Naive thymus-derived CD4-positive, alpha-beta T cell (primary cell): ENCODE measurements around the gene JMJD1C. TPM values are rescaled to one million over a fixed set of nuclear protein-coding genes. Genes with fewer than 3 reads are reported as not detected.

ENCODE experiments used
- ATAC-seq: fragments of 150-1000 bp; cut with Tn5 transposase; 2 replicates; pipeline ENCODE4 v1.10.0; 2021; ENCODE audit warnings: mild to moderate bottlenecking, moderate library complexity
- CTCF ChIA-PET: fragments of 350-600 bp; sonication (Branson Sonifier 250); formaldehyde crosslinking; loops from one replicate; lab custom pipeline; 2021; ENCODE audit warnings: antibody characterized with exemption; lab: Charles Lee
- POLR2A ChIA-PET: fragments of 350-600 bp; sonication (Branson Sonifier 250); formaldehyde crosslinking; loops from one replicate; lab custom pipeline; 2021; ENCODE audit warnings: antibody characterized with exemption, inconsistent platforms; lab: Charles Lee
- DNase-seq, 9 donors: peaks; one replicate each; pipeline versions ENCODE4 v3.0.0 to v3.0.0-alpha.2; 2020 to 2022; ENCODE audit warnings: mixed read lengths in 1 of 9
- H3K27ac ChIP-seq: one replicate; pipeline ENCODE4 v1.7.0; 2013; ENCODE audit warnings: mild to moderate bottlenecking, low read depth, low read length, moderate library complexity
- H3K27me3 ChIP-seq, 2 donors: one replicate each; pipeline ENCODE4 v1.7.0; 2013; ENCODE audit warnings: low read length in 2 of 2, mild to moderate bottlenecking in 2 of 2, moderate library complexity in 2 of 2; ENCODE audit not compliant: control insufficient read depth in 2 of 2, insufficient read depth in 2 of 2
- H3K36me3 ChIP-seq, 3 experiments: 1 replicate in 2 of 3; 2 replicates in 1 of 3; pipeline ENCODE4 v1.7.0; 2013; ENCODE audit warnings: low read length in 3 of 3, mild to moderate bottlenecking in 3 of 3, moderate library complexity in 1 of 3; ENCODE audit not compliant: insufficient read depth in 3 of 3, control insufficient read depth in 2 of 3
- H3K4me1 ChIP-seq, 2 donors: one replicate each; pipeline ENCODE4 v1.7.0; 2013; ENCODE audit warnings: low read length in 2 of 2, mild to moderate bottlenecking in 2 of 2, moderate library complexity in 1 of 2; ENCODE audit not compliant: control insufficient read depth in 2 of 2, insufficient read depth in 2 of 2
- H3K4me3 ChIP-seq: 2 replicates; pipeline ENCODE4 v1.7.0; 2013; ENCODE audit warnings: mild to moderate bottlenecking, low read length
- H3K9me3 ChIP-seq, 3 experiments: 1 replicate in 2 of 3; 2 replicates in 1 of 3; pipeline ENCODE4 v1.7.0; 2013; ENCODE audit warnings: low read length in 3 of 3; ENCODE audit not compliant: control insufficient read depth in 2 of 3
- H3K27ac Mint-ChIP-seq, 9 donors: one replicate each; pipeline ENCODE4 v1.8.0; 2020 to 2022; ENCODE audit warnings: mixed read lengths in 9 of 9, mild to moderate bottlenecking in 8 of 9, moderate library complexity in 5 of 9, inconsistent platforms in 2 of 9
- H3K27me3 Mint-ChIP-seq, 5 donors: one replicate each; pipeline ENCODE4 v1.8.0; 2021 to 2022; ENCODE audit warnings: mixed read lengths in 5 of 5, mild to moderate bottlenecking in 1 of 5
- H3K36me3 Mint-ChIP-seq, 5 donors: one replicate each; pipeline ENCODE4 v1.8.0; 2020 to 2022; ENCODE audit warnings: mixed read lengths in 5 of 5, mild to moderate bottlenecking in 3 of 5, inconsistent platforms in 1 of 5
- H3K4me1 Mint-ChIP-seq, 7 donors: one replicate each; pipeline ENCODE4 v1.8.0; 2020 to 2022; ENCODE audit warnings: mixed read lengths in 7 of 7, mild to moderate bottlenecking in 3 of 7, inconsistent platforms in 1 of 7
- H3K4me3 Mint-ChIP-seq, 10 donors: one replicate each; pipeline ENCODE4 v1.8.0; 2020 to 2022; ENCODE audit warnings: mild to moderate bottlenecking in 10 of 10, mixed read lengths in 10 of 10, moderate library complexity in 6 of 10, inconsistent platforms in 2 of 10
- H3K9me3 Mint-ChIP-seq, 11 donors: one replicate each; pipeline ENCODE4 v1.8.0; 2020 to 2022; ENCODE audit warnings: mixed read lengths in 11 of 11, mild to moderate bottlenecking in 4 of 11, inconsistent platforms in 1 of 11, moderate library complexity in 1 of 11
- intact Hi-C, 2 donors: fragments of 100-400 bp; cut with micrococcal nuclease; formaldehyde crosslinking; loops; one replicate each; pipeline ENCODE4 v1.15.1; 2023
- polyA plus RNA-seq, 2 donors: library from polyadenylated mRNA; unstranded; fragments of 300-500 nt; fragmentation: Illumina TruSeq; gene quantifications; one replicate each; pipeline ENCODE4 v1.2.3, GENCODE V29; 2021
- total RNA-seq, 6 experiments: library from RNA in 5 of 6; stranded (reverse) in 5 of 6; gene quantifications; 1 replicate in 5 of 6; 2 replicates in 1 of 6; pipeline ENCODE4 v1.2.3 and lab custom pipeline; 2021 to 2026

Gene JMJD1C
- total and polyA plus RNA-seq, 7 experiments from 2014 or later: 59.0 to 331 (median 120) TPM

DNA sequence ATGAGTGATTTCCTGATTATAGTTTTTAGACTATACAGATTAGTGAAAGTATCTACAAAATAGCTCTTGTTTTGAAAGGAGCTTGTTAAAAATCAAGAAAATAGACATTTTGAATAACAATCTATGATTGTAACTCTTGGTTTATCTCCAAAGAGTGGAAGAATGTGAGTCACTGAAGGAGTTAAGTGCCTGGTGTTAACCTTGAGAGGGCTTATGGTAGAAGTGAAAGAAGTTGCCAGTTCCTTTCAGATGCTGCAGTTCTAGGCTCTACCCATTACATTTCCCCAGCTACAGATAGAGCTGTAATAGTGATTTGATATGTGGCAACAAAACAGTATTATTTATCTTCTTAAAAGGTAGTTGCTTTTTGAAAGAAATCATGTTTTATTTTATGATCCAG is 320.0 kb downstream of the JMJD1C start:
- Histone ChIP-seq H3K9me3 (no peaks in the 10 kb centered on the region), H3K27me3 (no peaks in the 10 kb centered on the region), H3K36me3 (peaks cover 0 to 13% (median 0%) of the 10 kb centered on the region in 3 experiments), H3K4me1 (no peaks in the 10 kb centered on the region), H3K4me3 (no peak overlapping the region), H3K27ac (no peak overlapping the region)
- H3K4me3 Mint-ChIP-seq: peak overlapping the region in 1 of 10 donors; percentile 29
- peak overlapping the region in 3 of 9 donors; percentile 36 to 57 (median 46) for H3K27ac Mint-ChIP-seq
- no peaks in the 10 kb centered on the region for H3K9me3 Mint-ChIP-seq
- intact Hi-C loops: loop anchor here in 1 of 2 donors (2.0 kb wide), 1 partner anchor 13 kb away; the partner anchor contains the start of gene NRBF2
- H3K36me3 Mint-ChIP-seq: peaks cover 0 to 32% (median 20%) of the 10 kb centered on the region in 5 donors
- ChIA-PET POLR2A (interaction anchor here (1.7 kb wide), 1 partner anchor 12 kb away, joined by 7 read pairs; the partner anchor contains the start of gene NRBF2), CTCF (interaction anchor here (1.0 to 2.4 kb wide), 5 partner anchors 9 to 574 kb away, joined by 3 to 12 read pairs (median 5); no protein-coding TSS in a partner anchor)
- no peaks in the 10 kb centered on the region for H3K27me3 Mint-ChIP-seq
- ATAC-seq: no peak
- no peak for DNase-seq
- H3K4me1 Mint-ChIP-seq: peaks cover 34 to 77% (median 71%) of the 10 kb centered on the region in 7 donors

- DNase-seq (no peak), ATAC-seq (no peak)
- H3K27me3 Mint-ChIP-seq: no peaks in the 10 kb centered on the region
- H3K4me1 Mint-ChIP-seq: peaks cover 34 to 84% (median 79%) of the 10 kb centered on the region in 7 donors
- Histone ChIP-seq H3K4me3 (no peak overlapping the region), H3K27me3 (no peaks in the 10 kb centered on the region), H3K27ac (no peak overlapping the region), H3K36me3 (peaks cover 0 to 23% (median 0%) of the 10 kb centered on the region in 3 experiments), H3K4me1 (no peaks in the 10 kb centered on the region), H3K9me3 (no peaks in the 10 kb centered on the region)
- peak overlapping the region in 3 of 10 donors; percentile 24 to 44 (median 27) for H3K4me3 Mint-ChIP-seq
- H3K27ac Mint-ChIP-seq: no peak overlapping the region
- ChIA-PET CTCF (interaction anchor here (0.6 kb wide), 1 partner anchor 19 kb away, joined by 3 read pairs; no protein-coding TSS in a partner anchor), POLR2A (no interaction called here)
- peaks cover 0 to 35% (median 16%) of the 10 kb centered on the region in 5 donors for H3K36me3 Mint-ChIP-seq
- H3K9me3 Mint-ChIP-seq: no peaks in the 10 kb centered on the region
- intact Hi-C loops: no loop called here
These were observed 321.8 kb downstream of the JMJD1C start for GRCh38 chr10:63143987-63144386.

DNA sequence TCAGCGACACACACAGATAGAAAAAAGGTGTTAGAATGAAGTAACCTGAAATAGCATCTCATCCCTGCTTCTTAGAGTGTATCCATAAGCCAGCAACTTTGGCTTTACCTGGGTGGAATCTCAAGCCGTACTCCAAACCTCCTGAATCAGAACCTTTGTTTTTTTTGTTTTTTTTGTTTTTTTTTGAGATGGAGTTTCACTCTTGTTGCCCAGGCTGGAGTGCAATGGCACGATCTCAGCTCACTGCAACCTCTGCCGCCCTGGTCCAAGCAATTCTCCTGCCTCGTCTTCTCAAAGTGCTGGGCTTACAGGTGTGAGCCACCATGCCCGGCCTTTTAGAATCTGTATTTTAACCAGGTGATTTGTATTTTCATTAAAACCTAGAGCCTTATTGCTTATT is 323.6 kb downstream of the JMJD1C start:
- ChIA-PET CTCF (interaction anchor here (0.7 to 1.1 kb wide), 4 partner anchors 16 to 704 kb away, joined by 3 to 4 read pairs (median 4); no protein-coding TSS in a partner anchor), POLR2A (interaction anchor here (0.6 to 0.7 kb wide), 2 partner anchors 9 to 23 kb away, joined by 3 to 4 read pairs; partner anchors contain the start of gene NRBF2)
- Mint-ChIP-seq H3K4me3 (peak overlapping the region in 2 of 10 donors; percentile 23 to 31), H3K27ac (peak overlapping the region in 1 of 9 donors; percentile 27), H3K9me3 (no peaks in the 10 kb centered on the region), H3K27me3 (no peaks in the 10 kb centered on the region), H3K36me3 (peaks cover 0 to 39% (median 12%) of the 10 kb centered on the region in 5 donors), H3K4me1 (peaks cover 32 to 87% (median 75%) of the 10 kb centered on the region in 7 donors)
- ATAC-seq: no peak
- Histone ChIP-seq H3K4me1 (no peaks in the 10 kb centered on the region), H3K27ac (no peak overlapping the region), H3K9me3 (no peaks in the 10 kb centered on the region), H3K27me3 (no peaks in the 10 kb centered on the region), H3K36me3 (peaks cover 0 to 26% (median 0%) of the 10 kb centered on the region in 3 experiments), H3K4me3 (no peak overlapping the region)
- intact Hi-C loops: no loop called here
- no peak for DNase-seq

DNA sequence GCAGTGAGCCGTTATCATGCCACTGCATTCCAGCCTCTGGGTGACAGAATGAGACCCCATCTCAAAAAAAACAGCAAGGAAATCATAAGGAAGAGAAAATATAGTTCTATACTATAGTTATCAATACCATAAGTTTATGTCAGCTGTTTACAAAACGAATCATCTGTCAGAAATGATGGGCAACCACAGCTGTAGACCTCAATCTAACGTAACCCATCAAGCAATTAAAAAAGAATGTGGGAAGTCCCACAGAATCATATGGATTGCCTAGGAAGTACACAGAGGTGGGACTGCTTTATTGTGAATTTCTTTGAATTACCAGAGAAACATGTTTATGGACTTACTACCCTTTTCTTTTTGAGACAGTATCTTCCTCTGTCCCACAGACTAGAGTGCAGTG is 325.7 kb downstream of the JMJD1C start:
- ChIA-PET POLR2A (no interaction called here), CTCF (interaction anchor here (0.8 to 1.4 kb wide), 2 partner anchors 18 to 26 kb away, joined by 3 read pairs; no protein-coding TSS in a partner anchor)
- DNase-seq (no peak), ATAC-seq (no peak)
- Histone ChIP-seq H3K9me3 (no peaks in the 10 kb centered on the region), H3K27me3 (no peaks in the 10 kb centered on the region), H3K27ac (no peak overlapping the region), H3K36me3 (peaks cover 0 to 22% (median 0%) of the 10 kb centered on the region in 3 experiments), H3K4me1 (peaks cover 0 to 14% of the 10 kb centered on the region in 2 donors), H3K4me3 (no peak overlapping the region)
- H3K27me3 Mint-ChIP-seq: no peaks in the 10 kb centered on the region
- intact Hi-C loops: loop anchor here in 1 of 2 donors (2.0 kb wide), 1 partner anchor 19 kb away; no protein-coding TSS in a partner anchor
- peak overlapping the region in 1 of 10 donors; percentile 8 for H3K4me3 Mint-ChIP-seq
- H3K4me1 Mint-ChIP-seq: peaks cover 32 to 91% (median 66%) of the 10 kb centered on the region in 7 donors
- H3K36me3 Mint-ChIP-seq: peaks cover 0 to 30% (median 9%) of the 10 kb centered on the region in 5 donors
- H3K27ac Mint-ChIP-seq: no peak overlapping the region
- H3K9me3 Mint-ChIP-seq: no peaks in the 10 kb centered on the region

- no peak for DNase-seq
- ChIA-PET POLR2A (interaction anchor here (0.9 to 1.7 kb wide), 2 partner anchors 11 to 500 kb away, joined by 3 to 4 read pairs; no protein-coding TSS in a partner anchor), CTCF (interaction anchor here (1.7 to 2.4 kb wide), 2 partner anchors 9 to 20 kb away, joined by 5 to 6 read pairs; no protein-coding TSS in a partner anchor)
- peaks cover 0 to 7% (median 2%) of the 10 kb centered on the region in 11 donors for H3K9me3 Mint-ChIP-seq
- H3K36me3 Mint-ChIP-seq: peaks cover 0 to 23% (median 5%) of the 10 kb centered on the region in 5 donors
- H3K4me1 ChIP-seq: peaks cover 17 to 30% of the 10 kb centered on the region in 2 donors
- intact Hi-C loops: loop anchor here in 1 of 2 donors (10.0 kb wide), 1 partner anchor 403 kb away; no protein-coding TSS in a partner anchor
- H3K4me3 Mint-ChIP-seq: peak overlapping the region in 4 of 10 donors; percentile 12 to 41 (median 34)
- H3K36me3 ChIP-seq: peaks cover 0 to 26% (median 0%) of the 10 kb centered on the region in 3 experiments
- peaks cover 28 to 84% (median 58%) of the 10 kb centered on the region in 7 donors for H3K4me1 Mint-ChIP-seq
- no peaks in the 10 kb centered on the region for H3K27me3 ChIP-seq
- no peak overlapping the region for H3K4me3 ChIP-seq
- no peak for ATAC-seq
- H3K27me3 Mint-ChIP-seq: no peaks in the 10 kb centered on the region
- peak overlapping the region in 2 of 9 donors; percentile 48 to 72 for H3K27ac Mint-ChIP-seq
- H3K27ac ChIP-seq: no peak overlapping the region
- no peaks in the 10 kb centered on the region for H3K9me3 ChIP-seq
These were observed 328.5 kb downstream of the JMJD1C start for GRCh38 chr10:63137306-63137705.

DNA sequence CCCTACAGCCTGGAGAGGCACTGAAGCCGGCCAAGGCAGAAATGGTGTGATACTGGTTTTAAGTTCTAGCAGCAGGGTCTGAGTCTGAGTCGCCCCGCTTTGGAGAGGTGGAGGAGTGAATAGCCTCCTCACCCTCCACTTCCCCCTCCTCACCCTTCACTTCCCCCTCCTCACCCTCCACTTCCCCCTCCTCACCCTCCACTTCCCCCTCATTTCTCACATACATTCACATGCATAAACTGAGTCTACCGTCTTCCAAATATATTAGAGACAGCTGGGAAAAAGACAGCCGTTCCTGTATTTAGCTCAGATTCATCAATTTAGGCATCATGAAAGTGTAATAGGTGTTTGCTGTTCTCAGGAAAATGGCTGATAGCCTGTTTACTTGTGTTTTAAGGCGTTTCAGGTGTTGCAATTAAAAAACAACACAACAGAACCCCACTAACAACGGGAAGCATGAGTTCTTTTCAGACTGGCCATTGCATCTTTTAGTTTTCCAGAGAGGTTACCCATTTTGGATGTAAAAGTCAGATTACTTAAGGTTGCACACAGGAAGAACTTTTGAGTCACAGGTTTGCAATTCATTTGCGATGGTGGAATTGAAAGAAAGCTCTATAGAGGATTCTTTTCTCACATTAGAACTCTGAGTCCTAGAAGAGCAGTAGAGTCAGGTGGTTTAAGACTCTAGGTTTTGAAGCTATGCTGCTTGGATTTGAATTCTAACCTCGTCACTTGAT is 331.8 kb downstream of the JMJD1C start:
- POLR2A ChIA-PET: interaction anchor here (0.8 to 2.0 kb wide), 17 partner anchors 7 to 604 kb away, joined by 3 to 15 read pairs (median 4); partner anchors contain the start of genes EGR2 and REEP3
- peak overlapping the region; percentile 81 for H3K4me3 ChIP-seq
- ATAC-seq (no peak), DNase-seq (peak in 1 of 9 donors; percentile 5)
- H3K9me3 ChIP-seq: no peaks in the 10 kb centered on the region
- Mint-ChIP-seq H3K36me3 (peaks cover 0 to 9% (median 3%) of the 10 kb centered on the region in 5 donors), H3K9me3 (peaks cover 0 to 19% (median 10%) of the 10 kb centered on the region in 11 donors), H3K4me3 (peak overlapping the region; percentile 75 to 94 (median 92)), H3K27ac (peak overlapping the region; percentile 89 to 98 (median 96)), H3K4me1 (peaks cover 14 to 55% (median 32%) of the 10 kb centered on the region in 7 donors), H3K27me3 (no peaks in the 10 kb centered on the region)
- intact Hi-C loops: loop anchor here (1.0 to 10.0 kb wide), 16 partner anchors 13 to 1267 kb away; partner anchors contain the start of genes ADO (in 2 of the 2), EGR2 (in 2 of the 2), ARID5B (in 1 of the 2) and JMJD1C (in 1 of the 2)
- no peaks in the 10 kb centered on the region for H3K27me3 ChIP-seq
- peak overlapping the region; percentile 98 for H3K27ac ChIP-seq
- H3K36me3 ChIP-seq: peaks cover 0 to 7% (median 0%) of the 10 kb centered on the region in 3 experiments
- peaks cover 17 to 30% of the 10 kb centered on the region in 2 donors for H3K4me1 ChIP-seq
- CTCF ChIA-PET: interaction anchor here (0.6 to 0.8 kb wide), 2 partner anchors 13 to 64 kb away, joined by 3 read pairs; no protein-coding TSS in a partner anchor
